Measurements from ENCODE around the gene SLC20A1. TPM values are rescaled to one million over a fixed set of nuclear protein-coding genes. Genes with fewer than 3 reads are reported as not detected.
"Not testable (repeated sequence)": the region's sequence is repeated elsewhere in the genome, so short reads cannot be mapped to it uniquely, and the experiment has no call there.

The SLC20A1 gene
- total RNA-seq, 1 donor from 2014 or later, result 96.7 TPM

DNA sequence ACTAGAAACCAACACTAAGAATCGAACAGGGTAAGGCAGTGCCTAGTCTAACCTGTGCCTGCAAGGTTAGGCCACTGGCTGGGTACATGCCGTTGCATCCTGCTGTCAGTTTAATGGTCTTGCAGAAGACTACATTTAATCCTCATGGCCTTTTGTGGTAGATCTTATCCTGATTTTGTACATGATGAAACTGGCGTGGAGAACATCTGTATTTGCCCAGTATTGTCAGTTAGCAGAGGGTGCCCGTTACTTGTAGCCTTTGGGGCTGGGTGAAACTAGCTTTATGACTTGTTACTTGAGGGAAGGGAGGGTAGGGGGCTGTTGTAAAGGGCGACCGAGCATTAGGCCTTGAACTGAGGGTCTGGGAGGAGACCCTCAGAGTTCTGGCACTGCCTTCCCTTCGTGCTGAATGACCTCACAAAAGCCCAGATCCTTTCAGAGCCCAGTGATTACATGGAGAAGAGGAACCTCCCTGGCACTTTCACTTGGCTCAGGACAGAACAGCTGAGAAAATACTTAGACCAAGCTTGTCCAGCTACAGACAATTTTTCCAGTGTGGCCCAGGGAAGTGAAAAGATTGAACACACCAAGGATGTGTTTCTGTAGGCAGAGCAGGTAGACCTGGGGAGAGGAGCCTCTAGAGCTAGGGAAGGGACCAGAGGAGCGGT, 19.5 kb downstream of the SLC20A1 start:
- H3K4me3 ChIP-seq (ENCODE audit: insufficient read depth, low read depth, low read length), result no peak overlapping the region
- H3K9ac ChIP-seq (ENCODE audit: low read length), result no peak overlapping the region
- TF ChIP-seq EZH2 (IDR thresholded peaks at IDR 0.05; ENCODE audit: insufficient read depth, low read length), result no peak
- TF ChIP-seq, protein P1, sequence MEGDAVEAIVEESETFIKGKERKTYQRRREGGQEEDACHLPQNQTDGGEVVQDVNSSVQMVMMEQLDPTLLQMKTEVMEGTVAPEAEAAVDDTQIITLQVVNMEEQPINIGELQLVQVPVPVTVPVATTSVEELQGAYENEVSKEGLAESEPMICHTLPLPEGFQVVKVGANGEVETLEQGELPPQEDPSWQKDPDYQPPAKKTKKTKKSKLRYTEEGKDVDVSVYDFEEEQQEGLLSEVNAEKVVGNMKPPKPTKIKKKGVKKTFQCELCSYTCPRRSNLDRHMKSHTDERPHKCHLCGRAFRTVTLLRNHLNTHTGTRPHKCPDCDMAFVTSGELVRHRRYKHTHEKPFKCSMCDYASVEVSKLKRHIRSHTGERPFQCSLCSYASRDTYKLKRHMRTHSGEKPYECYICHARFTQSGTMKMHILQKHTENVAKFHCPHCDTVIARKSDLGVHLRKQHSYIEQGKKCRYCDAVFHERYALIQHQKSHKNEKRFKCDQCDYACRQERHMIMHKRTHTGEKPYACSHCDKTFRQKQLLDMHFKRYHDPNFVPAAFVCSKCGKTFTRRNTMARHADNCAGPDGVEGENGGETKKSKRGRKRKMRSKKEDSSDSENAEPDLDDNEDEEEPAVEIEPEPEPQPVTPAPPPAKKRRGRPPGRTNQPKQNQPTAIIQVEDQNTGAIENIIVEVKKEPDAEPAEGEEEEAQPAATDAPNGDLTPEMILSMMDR (IDR thresholded peaks at IDR 0.05; ENCODE audit: insufficient read depth, low read depth, low read length), result no peak
- Mint-ChIP-seq H3K4me1 (ENCODE audit: low read depth, unreplicated experiment) (no peaks in the 10 kb centered on the region), H3K27ac (ENCODE audit: unreplicated experiment) (no peak overlapping the region), H3K9me3 (ENCODE audit: unreplicated experiment) (no peaks in the 10 kb centered on the region), H3K27me3 (ENCODE audit: low read depth, unreplicated experiment) (no peaks in the 10 kb centered on the region), H3K36me3 (ENCODE audit: low read depth, unreplicated experiment) (peaks cover 18% of the 10 kb centered on the region), H3K4me3 (ENCODE audit: unreplicated experiment) (no peak overlapping the region)
- H3K4me1 ChIP-seq (ENCODE audit: insufficient read depth, low read length), result no peaks in the 10 kb centered on the region
- FAIRE-seq (no peak), DNase-seq (ENCODE audit: low read depth) (no peak)
- peaks cover 56% of the 10 kb centered on the region for H4K20me1 ChIP-seq (ENCODE audit: insufficient read depth, low read length)
- H3K9me3 ChIP-seq (ENCODE audit: insufficient read depth, low read depth, low read length), result no peaks in the 10 kb centered on the region
- no peak overlapping the region for H2AFZ ChIP-seq (ENCODE audit: low read depth, low read length)
- peaks cover 9% of the 10 kb centered on the region for H3K79me2 ChIP-seq (ENCODE audit: insufficient read depth, low read length)
- H3K36me3 ChIP-seq (ENCODE audit: insufficient read depth, low read length), result peaks cover 43% of the 10 kb centered on the region
- no peak overlapping the region for H3K27ac ChIP-seq (ENCODE audit: low read depth, low read length)
- H3K27me3 ChIP-seq (ENCODE audit: insufficient read depth, low read length), result no peaks in the 10 kb centered on the region
- no peak overlapping the region for H3K4me2 ChIP-seq (ENCODE audit: low read length)

DNA sequence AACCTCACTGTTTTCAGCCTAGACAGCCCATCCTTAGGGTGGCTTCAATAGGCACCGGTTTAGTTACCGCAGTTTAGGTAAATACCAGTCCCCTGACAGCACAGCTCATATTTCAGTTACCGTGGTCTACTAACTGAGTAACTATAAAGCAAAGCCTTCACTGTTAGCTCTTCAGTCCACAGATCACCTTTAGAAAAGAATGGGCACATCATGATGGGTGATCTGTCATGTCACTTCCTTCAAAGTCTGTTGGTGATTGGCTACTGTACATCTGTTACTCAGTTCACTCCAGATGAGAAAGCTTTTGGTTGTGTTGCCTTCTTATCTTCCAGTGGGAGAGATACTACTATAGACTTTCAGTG, 21.0 kb downstream of the SLC20A1 start:
- no peak overlapping the region for H3K27ac Mint-ChIP-seq (ENCODE audit: unreplicated experiment)
- no peaks in the 10 kb centered on the region for H3K27me3 Mint-ChIP-seq (ENCODE audit: low read depth, unreplicated experiment)
- TF ChIP-seq, protein P1 (IDR thresholded peaks at IDR 0.05; ENCODE audit: insufficient read depth, low read depth, low read length), result no peak
- TF ChIP-seq EZH2 (IDR thresholded peaks at IDR 0.05; ENCODE audit: insufficient read depth, low read length), result no peak
- no peak overlapping the region for H2AFZ ChIP-seq (ENCODE audit: low read depth, low read length)
- peaks cover 29% of the 10 kb centered on the region for H3K36me3 ChIP-seq (ENCODE audit: insufficient read depth, low read length)
- H3K27me3 ChIP-seq (ENCODE audit: insufficient read depth, low read length), result no peaks in the 10 kb centered on the region
- peaks cover 15% of the 10 kb centered on the region for H3K36me3 Mint-ChIP-seq (ENCODE audit: low read depth, unreplicated experiment)
- no peak overlapping the region for H3K27ac ChIP-seq (ENCODE audit: low read depth, low read length)
- no peak overlapping the region for H3K4me3 Mint-ChIP-seq (ENCODE audit: unreplicated experiment)
- no peaks in the 10 kb centered on the region for H3K9me3 ChIP-seq (ENCODE audit: insufficient read depth, low read depth, low read length)
- FAIRE-seq (no peak), DNase-seq (ENCODE audit: low read depth) (no peak)
- H3K9me3 Mint-ChIP-seq (ENCODE audit: unreplicated experiment), result no peaks in the 10 kb centered on the region
- no peak overlapping the region for H3K9ac ChIP-seq (ENCODE audit: low read length)
- H3K4me1 ChIP-seq (ENCODE audit: insufficient read depth, low read length), result no peaks in the 10 kb centered on the region
- peaks cover 3% of the 10 kb centered on the region for H3K79me2 ChIP-seq (ENCODE audit: insufficient read depth, low read length)
- peaks cover 44% of the 10 kb centered on the region for H4K20me1 ChIP-seq (ENCODE audit: insufficient read depth, low read length)
- no peaks in the 10 kb centered on the region for H3K4me1 Mint-ChIP-seq (ENCODE audit: low read depth, unreplicated experiment)
- H3K4me3 ChIP-seq (ENCODE audit: insufficient read depth, low read depth, low read length), result no peak overlapping the region
- H3K4me2 ChIP-seq (ENCODE audit: low read length), result no peak overlapping the region

DNA sequence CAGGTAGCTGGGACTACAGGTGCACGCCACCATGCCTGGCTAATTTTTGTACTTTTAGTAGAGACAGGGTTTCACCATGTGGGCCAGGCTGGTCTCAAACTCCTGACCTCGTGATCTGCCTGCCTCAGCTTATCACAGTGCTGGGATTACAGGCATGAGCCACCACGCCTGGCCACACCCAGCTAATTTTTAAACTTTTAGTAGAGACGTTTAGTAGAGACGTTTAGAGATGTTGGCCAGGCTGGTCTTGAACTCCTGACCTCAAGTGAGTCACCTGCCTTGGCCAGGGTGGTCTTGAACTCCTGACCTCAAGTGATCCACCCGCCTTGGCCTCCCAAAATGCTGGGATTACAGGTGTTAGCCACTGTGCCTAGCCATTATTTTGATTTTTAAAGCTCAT, 21.8 kb downstream of the SLC20A1 start:
- peaks cover 13% of the 10 kb centered on the region for H3K36me3 Mint-ChIP-seq (ENCODE audit: low read depth, unreplicated experiment)
- not testable (repeated sequence) for H3K27ac Mint-ChIP-seq (ENCODE audit: unreplicated experiment); H3K9me3 ChIP-seq (ENCODE audit: insufficient read depth, low read depth, low read length); H2AFZ ChIP-seq (ENCODE audit: low read depth, low read length); H3K4me3 ChIP-seq (ENCODE audit: insufficient read depth, low read depth, low read length); H3K4me3 Mint-ChIP-seq (ENCODE audit: unreplicated experiment); H3K4me1 Mint-ChIP-seq (ENCODE audit: low read depth, unreplicated experiment); H3K4me2 ChIP-seq (ENCODE audit: low read length); H3K4me1 ChIP-seq (ENCODE audit: insufficient read depth, low read length); H3K9ac ChIP-seq (ENCODE audit: low read length); H3K9me3 Mint-ChIP-seq (ENCODE audit: unreplicated experiment); DNase-seq (ENCODE audit: low read depth); FAIRE-seq; H3K27me3 ChIP-seq (ENCODE audit: insufficient read depth, low read length); H3K79me2 ChIP-seq (ENCODE audit: insufficient read depth, low read length); H3K27ac ChIP-seq (ENCODE audit: low read depth, low read length); H3K27me3 Mint-ChIP-seq (ENCODE audit: low read depth, unreplicated experiment)
- peaks cover 39% of the 10 kb centered on the region for H4K20me1 ChIP-seq (ENCODE audit: insufficient read depth, low read length)
- H3K36me3 ChIP-seq (ENCODE audit: insufficient read depth, low read length), result peaks cover 23% of the 10 kb centered on the region

Measured in astrocyte (in vitro differentiated cells and primary cell).